Kidney epithelial cell (primary cell): ENCODE results near the gene ZDHHC4. TPM values are rescaled to one million over a fixed set of nuclear protein-coding genes. Genes with fewer than 3 reads are reported as not detected.

Source experiments
- DNase-seq: peaks from one replicate; pipeline ENCODE4 v3.0.0-alpha.2; 2010; ENCODE audit warnings: low read depth
- H3K27me3 ChIP-seq: 2 replicates; pipeline ENCODE4 v1.6.0; 2011; ENCODE audit warnings: low read length; ENCODE audit not compliant: control insufficient read depth, insufficient read depth
- H3K36me3 ChIP-seq: 2 replicates; pipeline ENCODE4 v1.5.1; 2011; ENCODE audit warnings: low read length; ENCODE audit not compliant: control insufficient read depth, insufficient read depth
- H3K4me3 ChIP-seq: 2 replicates; pipeline ENCODE4 v1.5.1; 2011; ENCODE audit warnings: low read depth, mild to moderate bottlenecking, control low read depth, low read length
- CTCF ChIP-seq: IDR thresholded peaks from 2 replicates; pipeline ENCODE4 v1.5.1; 2011; ENCODE audit warnings: mild to moderate bottlenecking, moderate library complexity, low read length, control low read depth, inconsistent platforms; ENCODE audit not compliant: insufficient read depth, poor library complexity, severe bottlenecking
- total RNA-seq: library from RNA; depleted of rRNA; stranded (reverse); fragments of >200 nt; gene quantifications from 2 replicates; pipeline ENCODE4 v1.2.3, GENCODE V29; 2015

The ZDHHC4 gene
- total RNA-seq, 1 donor from 2014 or later = 53.5 TPM

DNA sequence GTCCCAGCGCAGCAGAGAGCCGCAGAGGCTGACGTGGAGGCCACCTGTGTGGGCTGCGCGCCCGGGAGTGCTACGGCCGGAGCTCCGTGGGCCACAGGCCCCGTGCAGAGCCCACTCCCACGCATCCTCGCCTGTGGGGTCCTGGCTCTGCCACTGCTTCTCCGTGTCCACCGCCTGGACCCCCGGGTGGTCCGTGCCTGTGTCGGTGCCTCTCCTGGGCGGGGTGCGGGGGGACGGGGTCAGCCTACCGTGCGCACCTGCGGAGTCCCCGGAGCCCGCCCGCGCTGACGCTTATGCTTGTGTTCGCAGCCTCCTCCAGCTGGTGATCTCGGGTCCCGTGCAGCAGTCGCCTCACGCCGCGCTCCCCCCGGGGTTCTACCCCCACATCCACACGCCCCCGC lies 30.4 kb downstream of the ZDHHC4 start:
- Histone ChIP-seq H3K36me3 (no peaks in the 10 kb centered on the region), H3K27me3 (peaks cover under 1% of the 10 kb centered on the region), H3K4me3 (no peak overlapping the region)
- no peak for TF ChIP-seq CTCF
- no peak for DNase-seq

DNA sequence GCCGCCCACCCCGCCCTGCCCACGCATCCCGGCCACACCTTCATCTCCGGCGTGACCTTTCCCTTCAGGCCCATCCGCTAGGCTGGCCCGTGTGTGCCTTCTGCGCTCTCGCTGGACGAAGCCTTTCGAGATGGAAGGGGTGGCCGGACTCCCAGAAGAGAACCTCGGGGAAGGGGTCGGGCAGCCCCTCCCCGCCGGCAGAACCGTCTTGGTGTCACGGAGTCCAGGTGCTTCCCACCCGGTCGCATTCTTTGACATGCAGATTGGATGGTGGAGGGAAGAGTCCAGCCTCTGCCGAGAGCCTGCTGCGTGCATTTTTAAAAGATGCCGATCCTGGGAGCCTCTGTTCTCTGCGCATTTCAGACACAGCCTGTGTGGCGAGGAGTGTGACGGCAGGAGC lies 30.8 kb downstream of the ZDHHC4 start:
- no peak for DNase-seq
- TF ChIP-seq CTCF = no peak
- Histone ChIP-seq H3K36me3 (no peaks in the 10 kb centered on the region), H3K4me3 (no peak overlapping the region), H3K27me3 (peaks cover 3% of the 10 kb centered on the region)

GRCh38 chr7:6608794-6609193 lies 31.5 kb downstream of the ZDHHC4 start:
- H3K27me3 ChIP-seq = peaks cover 6% of the 10 kb centered on the region
- DNase-seq = no peak
- TF ChIP-seq CTCF = no peak
- no peak overlapping the region for H3K4me3 ChIP-seq
- no peaks in the 10 kb centered on the region for H3K36me3 ChIP-seq

GRCh38 chr7:6612819-6613218 lies 35.6 kb downstream of the ZDHHC4 start:
- Histone ChIP-seq H3K36me3 (no peaks in the 10 kb centered on the region), H3K27me3 (peaks cover 9% of the 10 kb centered on the region), H3K4me3 (no peak overlapping the region)
- no peak for DNase-seq
- no peak for TF ChIP-seq CTCF

DNA sequence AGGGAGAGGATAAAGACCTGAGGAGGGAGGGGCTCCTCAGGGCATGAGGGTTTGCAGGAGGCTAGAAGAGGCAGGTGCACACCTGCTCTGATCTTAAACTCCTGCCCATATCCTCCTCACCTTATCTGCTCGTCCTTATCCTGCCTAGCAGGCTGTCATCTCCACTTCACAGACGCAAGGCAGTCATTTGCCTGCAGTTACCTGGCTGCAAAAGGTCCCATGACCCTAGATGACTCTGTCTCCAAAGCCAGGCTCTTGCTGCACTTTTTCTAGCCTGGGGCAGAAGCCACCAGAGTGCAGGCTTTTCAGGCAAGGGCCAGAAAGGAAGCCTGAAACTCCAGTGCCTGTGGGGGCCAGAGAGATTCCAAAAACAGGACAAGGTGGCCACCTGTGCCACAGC lies 36.5 kb downstream of the ZDHHC4 start:
- no peak for TF ChIP-seq CTCF
- no peak for DNase-seq
- Histone ChIP-seq H3K4me3 (no peak overlapping the region), H3K36me3 (no peaks in the 10 kb centered on the region), H3K27me3 (peaks cover 9% of the 10 kb centered on the region)

GRCh38 chr7:6614953-6615722 lies 37.9 kb downstream of the ZDHHC4 start, which contains the start of gene ZNF853:
TSS of gene ZNF853 (plus strand) at chr7:6615610. CDS start at chr7:6616175, 565 bp downstream.
- TF ChIP-seq CTCF = no peak
- DNase-seq = no peak
- H3K4me3 ChIP-seq = peak within 1 kb of the TSS; percentile 51

More at GRCh38 chr7:6614953-6615722, 37.9 kb downstream of the ZDHHC4 start, which contains the start of gene ZNF853:
- Histone ChIP-seq H3K36me3 (no peaks in the 10 kb centered on the region), H3K27me3 (peaks cover 9% of the 10 kb centered on the region)
